ENCODE results near the gene GABRB2. TPM values are rescaled to one million over a fixed set of nuclear protein-coding genes. Genes with fewer than 3 reads are reported as not detected.

The GABRB2 gene
- total and polyA plus RNA-seq, 2 of the 13 experiments (the other 11 are each of a cell fraction or from before 2014, with no cell fraction given) = 0.01 TPM; not detected in 1

DNA sequence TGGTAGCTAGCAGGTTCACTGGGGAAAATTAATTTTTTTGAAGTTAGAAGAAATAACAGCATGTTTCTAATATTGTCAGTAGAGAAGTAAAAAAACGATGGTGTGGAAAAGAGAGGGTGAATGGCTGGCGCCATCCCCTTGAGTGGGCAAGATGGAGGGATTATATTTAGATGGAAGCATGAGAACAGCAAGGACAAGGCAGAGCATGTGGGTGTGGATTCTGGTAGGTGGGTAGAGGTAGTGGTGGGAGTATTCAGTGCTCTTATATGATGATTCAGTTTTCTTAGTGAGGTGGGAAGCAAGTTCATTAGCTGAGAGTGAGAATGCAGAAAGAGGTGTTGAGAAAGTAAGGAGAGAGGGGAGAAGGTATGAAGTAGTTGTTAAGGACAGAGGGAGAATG, 188.1 kb downstream of the GABRB2 start:
- no peaks in the 10 kb centered on the region for H4K20me1 ChIP-seq (ENCODE audit: insufficient read depth, low read length)
- H3K79me2 ChIP-seq (ENCODE audit: insufficient read depth, low read length) = no peaks in the 10 kb centered on the region
- 5% methylated on average over 2 of the region's 2 CpGs for WGBS (ENCODE audit: low lambda C conversion rate)
- H3K4me1 ChIP-seq (ENCODE audit: insufficient read depth, low read length) = no peaks in the 10 kb centered on the region
- FAIRE-seq (no peak), ATAC-seq (no peak), DNase-seq (ENCODE audit: low spot score) (no peak)
- H3K4me3 ChIP-seq (replicated peaks in 1 of 3; ENCODE audit: insufficient read depth in 1 of 3, low read depth in 2 of 3, low read length in 3 of 3) = no peak overlapping the region
- no peaks in the 10 kb centered on the region for H3K9me3 ChIP-seq (ENCODE audit: low read length)
- no peak overlapping the region for H3K9ac ChIP-seq (ENCODE audit: insufficient read depth, low read depth, low read length)
- H3K4me2 ChIP-seq (ENCODE audit: low read depth, low read length) = no peak overlapping the region
- TF ChIP-seq PAWR (CRISPR knock-in tag; IDR thresholded peaks at IDR 0.05; ENCODE audit: borderline replicate concordance) = no peak
- no peak for TF ChIP-seq TOPORS (CRISPR knock-in tag; IDR thresholded peaks at IDR 0.05)
- TF ChIP-seq ZNF619 (CRISPR knock-in tag; IDR thresholded peaks at IDR 0.05) = no peak
- no peak for TF ChIP-seq ZNF614 (CRISPR knock-in tag; IDR thresholded peaks at IDR 0.05; ENCODE audit: borderline replicate concordance)
- TF ChIP-seq MXD4 (CRISPR knock-in tag; IDR thresholded peaks at IDR 0.05) = no peak
- no peak for TF ChIP-seq ZFP36 (IDR thresholded peaks at IDR 0.05; ENCODE audit: borderline replicate concordance, low read depth, low read length, partially characterized antibody)
- no peak for TF ChIP-seq CENPX (CRISPR knock-in tag; IDR thresholded peaks at IDR 0.05)
- no peak for TF ChIP-seq ZBTB3 (CRISPR knock-in tag; IDR thresholded peaks at IDR 0.05; ENCODE audit: borderline replicate concordance, low read depth)
- no peak for TF ChIP-seq TOE1 (CRISPR knock-in tag; IDR thresholded peaks at IDR 0.05)
- TF ChIP-seq ZNF510 (CRISPR knock-in tag; IDR thresholded peaks at IDR 0.05; ENCODE audit: low read depth) = no peak
- no peak for TF ChIP-seq ATF7-NPFF (CRISPR knock-in tag; IDR thresholded peaks at IDR 0.05; ENCODE audit: low read depth)
- TF ChIP-seq AKAP8 (CRISPR knock-in tag; IDR thresholded peaks at IDR 0.05) = no peak
- no peak for TF ChIP-seq ZNF766 (CRISPR knock-in tag; IDR thresholded peaks at IDR 0.05; ENCODE audit: borderline replicate concordance)
- no peak for TF ChIP-seq ZNF446 (CRISPR knock-in tag; IDR thresholded peaks at IDR 0.05)
- no peak for TF ChIP-seq NONO (IDR thresholded peaks at IDR 0.05)
- TF ChIP-seq NONO (CRISPR knock-in tag; conservative IDR thresholded peaks at IDR 0.05) = no peak
- no peak for TF ChIP-seq MAZ (IDR thresholded peaks at IDR 0.05; ENCODE audit: borderline replicate concordance, low read depth, low read length)
- no peak for TF ChIP-seq MAZ (CRISPR knock-in tag; IDR thresholded peaks at IDR 0.05; ENCODE audit: low read depth)
- H3K27me3 ChIP-seq (ENCODE audit: control insufficient read depth in 1 of 2, insufficient read depth in 2 of 2, low read length in 2 of 2) = no peaks in the 10 kb centered on the region
- no peaks in the 10 kb centered on the region for H3K36me3 ChIP-seq (replicated peaks in 1 of 2; ENCODE audit: control insufficient read depth in 1 of 2, insufficient read depth in 2 of 2, low read length in 2 of 2)
- CTCF ChIA-PET (ENCODE audit: low intra/inter-chr PET ratio, low total read pairs) = no interaction called here
- POLR2A ChIA-PET = no interaction called here
- intact Hi-C loops (cut with micrococcal nuclease; ENCODE audit: unreplicated experiment) (no loop called here), in situ Hi-C loops (cut with HindIII; ENCODE audit: extremely low pct_ligation_motif_present, low pct_unique_long_range_greater_than_20kb) (no loop called here)
- no TSS peak for BruUV-seq (replicated peaks)
- H3K27ac ChIP-seq (ENCODE audit: extremely low read length, insufficient read depth, low read length) = no peak overlapping the region
- no peak overlapping the region for H2AFZ ChIP-seq (ENCODE audit: low read length)
